Neural progenitor cell (in vitro differentiated cells): Measurements from ENCODE around the gene BTBD6.

Experiments used
- EZH2 ChIP-seq: fragments of 200-600 bp; sonication (generic); IDR thresholded peaks from 2 replicates; pipeline ENCODE4 v1.6.1; 2017; ENCODE audit warnings: antibody characterized with exemption, mild to moderate bottlenecking, moderate library complexity
- EZH2phosphoT487 ChIP-seq: fragments of 200-600 bp; sonication (generic); IDR thresholded peaks from 2 replicates; pipeline ENCODE4 v1.6.1; 2017; ENCODE audit warnings: antibody characterized with exemption
- TF ChIP-seq, protein P1 (sequence below): fragments of 200-600 bp; sonication (generic); IDR thresholded peaks from 2 replicates; pipeline ENCODE4 v1.5.1; 2017; ENCODE audit warnings: antibody characterized with exemption, mild to moderate bottlenecking

DNA sequence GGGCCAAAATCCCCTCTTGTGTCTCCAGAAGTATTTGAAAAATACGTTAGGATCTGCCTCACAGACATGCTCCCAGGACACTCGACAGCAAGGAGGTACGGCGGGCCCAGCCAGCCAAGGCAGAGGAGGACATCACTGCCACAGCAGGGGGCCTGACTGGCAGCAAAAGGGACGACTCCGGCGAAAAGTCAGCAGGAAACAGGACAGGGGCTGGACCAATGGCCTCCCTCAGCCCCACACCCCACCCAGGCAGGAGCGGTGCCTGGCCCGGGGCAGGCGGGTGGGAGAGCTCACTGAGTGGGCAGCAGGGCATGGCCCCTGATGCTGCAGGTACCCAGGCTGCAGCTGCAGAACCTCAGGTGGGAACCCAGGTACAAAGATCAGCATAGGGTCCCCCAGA is 34.7 kb downstream of the BTBD6 start:
- TF ChIP-seq, protein P1, sequence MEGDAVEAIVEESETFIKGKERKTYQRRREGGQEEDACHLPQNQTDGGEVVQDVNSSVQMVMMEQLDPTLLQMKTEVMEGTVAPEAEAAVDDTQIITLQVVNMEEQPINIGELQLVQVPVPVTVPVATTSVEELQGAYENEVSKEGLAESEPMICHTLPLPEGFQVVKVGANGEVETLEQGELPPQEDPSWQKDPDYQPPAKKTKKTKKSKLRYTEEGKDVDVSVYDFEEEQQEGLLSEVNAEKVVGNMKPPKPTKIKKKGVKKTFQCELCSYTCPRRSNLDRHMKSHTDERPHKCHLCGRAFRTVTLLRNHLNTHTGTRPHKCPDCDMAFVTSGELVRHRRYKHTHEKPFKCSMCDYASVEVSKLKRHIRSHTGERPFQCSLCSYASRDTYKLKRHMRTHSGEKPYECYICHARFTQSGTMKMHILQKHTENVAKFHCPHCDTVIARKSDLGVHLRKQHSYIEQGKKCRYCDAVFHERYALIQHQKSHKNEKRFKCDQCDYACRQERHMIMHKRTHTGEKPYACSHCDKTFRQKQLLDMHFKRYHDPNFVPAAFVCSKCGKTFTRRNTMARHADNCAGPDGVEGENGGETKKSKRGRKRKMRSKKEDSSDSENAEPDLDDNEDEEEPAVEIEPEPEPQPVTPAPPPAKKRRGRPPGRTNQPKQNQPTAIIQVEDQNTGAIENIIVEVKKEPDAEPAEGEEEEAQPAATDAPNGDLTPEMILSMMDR, result no peak
- TF ChIP-seq EZH2phosphoT487 (no peak), EZH2 (no peak)
